Limb (tissue), 2 donors: ENCODE results near the gene NCAPG.
"Not testable (repeated sequence)": the region's sequence is repeated elsewhere in the genome, so short reads cannot be mapped to it uniquely, and the experiment has no call there.

ENCODE experiments used
- DNase-seq, 2 donors: peaks; one replicate each; pipeline ENCODE4 v3.0.0-alpha.2; 2016; ENCODE audit errors: extremely low spot score in 2 of 2

NCAPG gene

GRCh38 chr4:17794730-17795129 lies 16.0 kb upstream of the NCAPG start:
- no peak for DNase-seq

- DNase-seq = no peak
Measured at GRCh38 chr4:17797808-17798207, 13.0 kb upstream of the NCAPG start.

- DNase-seq = no peak
Measured at GRCh38 chr4:17805580-17806155, 5.1 kb upstream of the NCAPG start.

GRCh38 chr4:17807446-17807845 lies 3.3 kb upstream of the NCAPG start:
- DNase-seq = no peak

- DNase-seq = no peak
Measured at GRCh38 chr4:17809667-17810066, 1.1 kb upstream of the NCAPG start.

GRCh38 chr4:17811078-17811603 lies 362 bp downstream of the NCAPG start:
- no peak for DNase-seq

- DNase-seq = no peak
Measured at GRCh38 chr4:17812125-17812524, 1.3 kb downstream of the NCAPG start.

- DNase-seq = no peak
Measured at GRCh38 chr4:17812801-17813200, 2.0 kb downstream of the NCAPG start.

GRCh38 chr4:17814140-17814539 lies 3.4 kb downstream of the NCAPG start:
- no peak for DNase-seq

- no peak for DNase-seq
Measured at GRCh38 chr4:17816142-17816541, 5.4 kb downstream of the NCAPG start.

GRCh38 chr4:17817027-17817426 lies 6.2 kb downstream of the NCAPG start:
- DNase-seq = peak in 1 of 2 donors; percentile 75

GRCh38 chr4:17823871-17824669 lies 13.3 kb downstream of the NCAPG start:
- DNase-seq = no peak

GRCh38 chr4:17846266-17846665 lies 35.5 kb downstream of the NCAPG start:
- DNase-seq = no peak

GRCh38 chr4:17850295-17850694 lies 39.5 kb downstream of the NCAPG start:
- not testable (repeated sequence) for DNase-seq

- DNase-seq = no peak
Measured at GRCh38 chr4:17851959-17852358, 41.2 kb downstream of the NCAPG start.

- no peak for DNase-seq
Measured at GRCh38 chr4:17854036-17854435, 43.3 kb downstream of the NCAPG start.

- no peak for DNase-seq
Measured at GRCh38 chr4:17859793-17860406, 49.1 kb downstream of the NCAPG start.

GRCh38 chr4:17861906-17862305 lies 51.1 kb downstream of the NCAPG start:
- DNase-seq = not testable (repeated sequence)

GRCh38 chr4:17865866-17866363 lies 55.1 kb downstream of the NCAPG start:
- no peak for DNase-seq

GRCh38 chr4:17866810-17867209 lies 56.0 kb downstream of the NCAPG start:
- no peak for DNase-seq

- DNase-seq = no peak
Measured at GRCh38 chr4:17867276-17867675, 56.5 kb downstream of the NCAPG start.

- DNase-seq = no peak
Measured at GRCh38 chr4:17869327-17869726, 58.5 kb downstream of the NCAPG start.
